ENCODE results near the gene INPP5E.

The INPP5E gene

GRCh38 chr9:136385015-136385414, 54.6 kb downstream of the INPP5E start:
- no peak for DNase-seq (ENCODE audit: low spot score)

- DNase-seq (ENCODE audit: low spot score): no peak
Observed at GRCh38 chr9:136383436-136383835, 56.2 kb downstream of the INPP5E start.

- DNase-seq (ENCODE audit: low spot score): no peak
Observed at GRCh38 chr9:136381966-136382513, 57.6 kb downstream of the INPP5E start.

GRCh38 chr9:136381311-136381710, 58.3 kb downstream of the INPP5E start:
- no peak for DNase-seq (ENCODE audit: low spot score)

- no peak for DNase-seq (ENCODE audit: low spot score)
Observed at GRCh38 chr9:136380381-136380780, 59.3 kb downstream of the INPP5E start.

- DNase-seq (ENCODE audit: low spot score): no peak
Observed at GRCh38 chr9:136379891-136380290, 59.8 kb downstream of the INPP5E start.

GRCh38 chr9:136379401-136379800, 60.2 kb downstream of the INPP5E start:
- no peak for DNase-seq (ENCODE audit: low spot score)

- DNase-seq (ENCODE audit: low spot score): no peak
Observed at GRCh38 chr9:136379003-136379287, 60.7 kb downstream of the INPP5E start.

All from hematopoietic multipotent progenitor cell treated with erythropoietin and hydrocortisone succinate and interleukin-3 and kit ligand, for 15 days (in vitro differentiated cells).